Ascending aorta (tissue), 2 donors: Measurements from ENCODE around the gene BCL2L11. TPM values are rescaled to one million over a fixed set of nuclear protein-coding genes. Genes with fewer than 3 reads are reported as not detected.
A peak's percentile ranks its signal among the peaks of the same experiment; 100 is the strongest.
"Not testable (repeated sequence)": the region's sequence is repeated elsewhere in the genome, so short reads cannot be mapped to it uniquely, and the experiment has no call there.

ENCODE experiments used
- DNase-seq, 2 donors: peaks; one replicate each; pipeline ENCODE4 v3.0.0-alpha.2; 2019; ENCODE audit warnings: low spot score in 2 of 2
- H3K27ac ChIP-seq, 2 donors: fragments of 200-600 bp; sonication (generic); one replicate each; pipeline ENCODE4 v1.5.1; 2016 to 2017; ENCODE audit warnings: mild to moderate bottlenecking in 1 of 2
- H3K27me3 ChIP-seq: fragments of 200-600 bp; sonication (generic); one replicate; pipeline ENCODE4 v1.5.1; 2017
- H3K36me3 ChIP-seq, 2 donors: fragments of 200-600 bp; sonication (generic); one replicate each; pipeline ENCODE4 v1.5.1; 2016
- H3K4me1 ChIP-seq, 2 donors: fragments of 200-600 bp; sonication (generic); one replicate each; pipeline ENCODE4 v1.5.1; 2016 to 2017; ENCODE audit warnings: mild to moderate bottlenecking in 1 of 2
- H3K4me3 ChIP-seq, 2 donors: fragments of 200-600 bp; sonication (generic); one replicate each; pipeline ENCODE4 v1.5.1; 2016 to 2017; ENCODE audit warnings: mild to moderate bottlenecking in 1 of 2
- H3K9me3 ChIP-seq, 2 donors: fragments of 200-600 bp; sonication (generic); one replicate each; pipeline ENCODE4 v1.5.1; 2016
- CTCF ChIP-seq, 3 experiments: fragments of 200-600 bp in 2 of 3; fragments of 450-650 bp in 1 of 3; sonication (generic) in 2 of 3; IDR thresholded peaks; one replicate each; pipeline ENCODE4 v1.5.1; 2016 to 2019; ENCODE audit warnings: antibody characterized with exemption in 3 of 3, mild to moderate bottlenecking in 1 of 3, moderate library complexity in 1 of 3
- intact Hi-C: fragments of 100-400 bp; cut with DNase I; formaldehyde crosslinking; loops from one replicate; pipeline ENCODE4 v1.15.1; 2023
- total RNA-seq: library from RNA; depleted of rRNA; stranded (reverse); fragments of >200 nt; gene quantifications from one replicate; pipeline ENCODE4 v1.1.0, GENCODE V29; 2016

The BCL2L11 gene
- total RNA-seq: 3.5 TPM

GRCh38 chr2:111120253-111121027 lies at the start of gene BCL2L11:
Gene BCL2L11 (plus strand): TSS chr2:111120914. CDS start chr2:111123746, 2,832 bp downstream.
- Histone ChIP-seq H3K36me3 (peaks cover 0 to 10% of the 10 kb centered on the region in 2 donors), H3K9me3 (no peaks in the 10 kb centered on the region), H3K27me3 (no peaks in the 10 kb centered on the region), H3K27ac (peak within 1 kb of the TSS; percentile 69 to 72), H3K4me1 (peaks cover 0 to 17% of the 10 kb centered on the region in 2 donors), H3K4me3 (peak within 1 kb of the TSS; percentile 87 to 89)
- TF ChIP-seq CTCF (IDR thresholded peaks at IDR 0.05): peak in 2 of 3 experiments; percentile 19 to 23
- DNase-seq: peak; percentile 61 to 93
- intact Hi-C loops: loop anchor here (2.0 to 5.0 kb wide), 3 partner anchors 42 to 1522 kb away; partner anchors contain the start of gene TMEM87B

- Histone ChIP-seq H3K27ac (peak overlapping the region; percentile 31 to 36), H3K4me1 (peaks cover 0 to 6% of the 10 kb centered on the region in 2 donors), H3K9me3 (no peaks in the 10 kb centered on the region), H3K36me3 (no peaks in the 10 kb centered on the region), H3K4me3 (no peak overlapping the region), H3K27me3 (no peaks in the 10 kb centered on the region)
- TF ChIP-seq CTCF (IDR thresholded peaks at IDR 0.05): no peak
- intact Hi-C loops: no loop called here
- DNase-seq: no peak
Observed at GRCh38 chr2:111071600-111072171, 49.0 kb upstream of the BCL2L11 start.

GRCh38 chr2:111072220-111072871 lies 48.4 kb upstream of the BCL2L11 start:
- no peak for DNase-seq
- Histone ChIP-seq H3K4me3 (no peak overlapping the region), H3K27ac (peak overlapping the region in 1 of 2 donors; percentile 31), H3K36me3 (no peaks in the 10 kb centered on the region), H3K27me3 (no peaks in the 10 kb centered on the region), H3K9me3 (no peaks in the 10 kb centered on the region), H3K4me1 (peaks cover 0 to 6% of the 10 kb centered on the region in 2 donors)
- TF ChIP-seq CTCF (IDR thresholded peaks at IDR 0.05): no peak
- intact Hi-C loops: no loop called here

- H3K9me3 ChIP-seq, intact Hi-C loops, H3K4me1 ChIP-seq, H3K36me3 ChIP-seq, H3K27me3 ChIP-seq, H3K27ac ChIP-seq, DNase-seq, H3K4me3 ChIP-seq: not testable (repeated sequence)
Observed at GRCh38 chr2:111082659-111083058, 38.1 kb upstream of the BCL2L11 start.

- no peaks in the 10 kb centered on the region for H3K4me1 ChIP-seq
Observed at GRCh38 chr2:111091811-111092211, 28.9 kb upstream of the BCL2L11 start.

More at GRCh38 chr2:111091811-111092211, 28.9 kb upstream of the BCL2L11 start:
- Histone ChIP-seq H3K27ac (no peak overlapping the region), H3K27me3 (no peaks in the 10 kb centered on the region), H3K9me3 (no peaks in the 10 kb centered on the region), H3K4me3 (no peak overlapping the region), H3K36me3 (no peaks in the 10 kb centered on the region)
- intact Hi-C loops: no loop called here
- no peak for DNase-seq
- TF ChIP-seq CTCF (IDR thresholded peaks at IDR 0.05): no peak
